ENCODE measurements around the gene CLRN2. TPM values are rescaled to one million over a fixed set of nuclear protein-coding genes. Genes with fewer than 3 reads are reported as not detected.

The CLRN2 gene
- total RNA-seq, 1 experiment from 2014 or later, result not detected

DNA sequence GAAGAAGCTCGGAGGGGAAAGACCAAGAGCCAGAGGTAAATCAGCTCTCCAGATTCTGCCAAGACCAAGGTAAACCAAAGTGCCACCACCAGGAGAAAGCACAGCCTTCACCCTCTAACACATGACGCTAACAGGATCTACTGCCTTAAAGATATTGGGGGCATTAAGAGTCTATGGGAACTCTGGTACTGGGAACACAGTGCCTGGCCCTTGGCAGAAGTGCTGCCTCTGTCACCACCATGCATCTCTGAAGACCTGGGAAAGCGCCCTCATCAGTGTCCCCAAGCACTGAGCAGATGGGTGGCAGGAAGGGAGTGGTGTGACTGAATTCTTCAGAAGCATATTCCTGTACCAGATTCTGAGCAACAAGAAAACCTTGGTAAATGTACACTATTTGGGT, 4.4 kb upstream of the CLRN2 start:
- H3K27me3 ChIP-seq (ENCODE audit: insufficient read depth, low read length), result no peaks in the 10 kb centered on the region
- no peak overlapping the region for H3K27ac ChIP-seq (ENCODE audit: insufficient read length, low read depth, low read length)
- DNase-seq, result no peak

More for the DNA sequence above, 4.4 kb upstream of the CLRN2 start:
- no peak overlapping the region for H2BK15ac ChIP-seq (ENCODE audit: low read depth, low read length)
- H3K79me1 ChIP-seq (ENCODE audit: insufficient read depth, low read depth, low read length, poor library complexity, severe bottlenecking), result no peaks in the 10 kb centered on the region
- no peak overlapping the region for H2BK120ac ChIP-seq (ENCODE audit: low read depth, low read length, poor library complexity, severe bottlenecking)
- no peak overlapping the region for H3K9ac ChIP-seq (ENCODE audit: extremely low read depth, insufficient read length, low read length)
- no peaks in the 10 kb centered on the region for H3K4me1 ChIP-seq (ENCODE audit: insufficient read depth, low read length)
- peaks cover 0 to 18% (median 5%) of the 10 kb centered on the region in 3 experiments; a peak in 5 of 7 replicates for H3K36me3 Mint-ChIP-seq (ENCODE audit: insufficient read depth in 1 of 3, low read depth in 3 of 3)
- peak overlapping the region; percentile 12 to 88; a peak in 3 of 5 replicates for H3K4me3 Mint-ChIP-seq
- no peak overlapping the region for H3T11ph ChIP-seq (ENCODE audit: low read length)
- H3K4ac ChIP-seq (ENCODE audit: low read depth, low read length), result no peak overlapping the region
- H3K9me3 ChIP-seq (ENCODE audit: control insufficient read depth, low read depth, low read length), result no peaks in the 10 kb centered on the region
- no CpG with 5 or more reads among the region's 3 CpGs for WGBS (ENCODE audit: extremely low coverage, insufficient read length, low lambda C conversion rate)
- H3K27me3 Mint-ChIP-seq (ENCODE audit: low read depth), result peaks cover 46% of the 10 kb centered on the region
- no peak overlapping the region for H2BK5ac ChIP-seq (ENCODE audit: insufficient read length, low read length)
- H2BK20ac ChIP-seq (ENCODE audit: low read depth, low read length, poor library complexity, severe bottlenecking), result no peak overlapping the region
- H3K23me2 ChIP-seq (ENCODE audit: insufficient read length, low read depth, low read length, poor library complexity, severe bottlenecking), result peaks cover 12% of the 10 kb centered on the region
- H4K8ac ChIP-seq (replicated peaks; ENCODE audit: insufficient read length, low read depth, low read length), result no peak overlapping the region
- no peak overlapping the region for H4K5ac ChIP-seq (ENCODE audit: insufficient read length, low read depth, low read length)
- no peak overlapping the region for H2AK5ac ChIP-seq (ENCODE audit: insufficient read length, low read length)
- TF ChIP-seq, protein P1, sequence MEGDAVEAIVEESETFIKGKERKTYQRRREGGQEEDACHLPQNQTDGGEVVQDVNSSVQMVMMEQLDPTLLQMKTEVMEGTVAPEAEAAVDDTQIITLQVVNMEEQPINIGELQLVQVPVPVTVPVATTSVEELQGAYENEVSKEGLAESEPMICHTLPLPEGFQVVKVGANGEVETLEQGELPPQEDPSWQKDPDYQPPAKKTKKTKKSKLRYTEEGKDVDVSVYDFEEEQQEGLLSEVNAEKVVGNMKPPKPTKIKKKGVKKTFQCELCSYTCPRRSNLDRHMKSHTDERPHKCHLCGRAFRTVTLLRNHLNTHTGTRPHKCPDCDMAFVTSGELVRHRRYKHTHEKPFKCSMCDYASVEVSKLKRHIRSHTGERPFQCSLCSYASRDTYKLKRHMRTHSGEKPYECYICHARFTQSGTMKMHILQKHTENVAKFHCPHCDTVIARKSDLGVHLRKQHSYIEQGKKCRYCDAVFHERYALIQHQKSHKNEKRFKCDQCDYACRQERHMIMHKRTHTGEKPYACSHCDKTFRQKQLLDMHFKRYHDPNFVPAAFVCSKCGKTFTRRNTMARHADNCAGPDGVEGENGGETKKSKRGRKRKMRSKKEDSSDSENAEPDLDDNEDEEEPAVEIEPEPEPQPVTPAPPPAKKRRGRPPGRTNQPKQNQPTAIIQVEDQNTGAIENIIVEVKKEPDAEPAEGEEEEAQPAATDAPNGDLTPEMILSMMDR (conservative IDR thresholded peaks at IDR 0.05), result no peak
- no peak overlapping the region for H3K27ac Mint-ChIP-seq
- H3K14ac ChIP-seq (ENCODE audit: insufficient read depth, low read length), result no peak overlapping the region
- H3K9me3 Mint-ChIP-seq, result no peaks in the 10 kb centered on the region; a peak in 1 of 5 replicates
- no peak overlapping the region for H4K91ac ChIP-seq (ENCODE audit: insufficient read length, low read depth, low read length)
- H2BK12ac ChIP-seq (ENCODE audit: insufficient read length, low read depth, low read length), result no peak overlapping the region
- H3K56ac ChIP-seq (ENCODE audit: insufficient read length, low read depth, low read length), result no peak overlapping the region
- H3K4me1 Mint-ChIP-seq, result peaks cover 33% of the 10 kb centered on the region in 2 experiments
- no peak overlapping the region for H3K4me2 ChIP-seq (ENCODE audit: insufficient read depth, insufficient read length, low read length)
- no peaks in the 10 kb centered on the region for H3K79me2 ChIP-seq (ENCODE audit: insufficient read depth, low read length)
- H3K23ac ChIP-seq (ENCODE audit: insufficient read length, low read depth, low read length), result no peak overlapping the region
- no peak overlapping the region for H3K18ac ChIP-seq (ENCODE audit: insufficient read length, low read depth, low read length)
- no peaks in the 10 kb centered on the region for H4K20me1 ChIP-seq (ENCODE audit: control insufficient read depth, insufficient read depth, insufficient read length)
- no peak overlapping the region for H2AFZ ChIP-seq (ENCODE audit: low read length)

Measured in H9 (cell line).